Pons (tissue), 1 donor: ENCODE data around the gene CACNA1G.

ENCODE experiments used
- DNase-seq: peaks from one replicate; pipeline ENCODE4 v3.0.0-alpha.2; 2016; ENCODE audit warnings: low spot score

The CACNA1G gene

GRCh38 chr17:50632637-50633036, 72.1 kb downstream of the CACNA1G start:
- DNase-seq, result no peak

- DNase-seq, result no peak
Observed at GRCh38 chr17:50633683-50634082, 73.2 kb downstream of the CACNA1G start.

- no peak for DNase-seq
Observed at GRCh38 chr17:50634224-50634914, 73.9 kb downstream of the CACNA1G start, which contains the start of gene ABCC3. Gene ABCC3 (plus strand): TSS chr17:50634881. CDS start chr17:50634937, 56 bp downstream.

- DNase-seq, result no peak
Observed at GRCh38 chr17:50634915-50635731, 74.6 kb downstream of the CACNA1G start.

- DNase-seq, result no peak
Observed at GRCh38 chr17:50635732-50635981, 75.1 kb downstream of the CACNA1G start.

- DNase-seq, result no peak
Observed at GRCh38 chr17:50635982-50636803, 75.7 kb downstream of the CACNA1G start.

- DNase-seq, result no peak
Observed at GRCh38 chr17:50636804-50637195, 76.3 kb downstream of the CACNA1G start.

- DNase-seq, result no peak
Observed at GRCh38 chr17:50637829-50638605, 77.5 kb downstream of the CACNA1G start.

GRCh38 chr17:50638606-50638965, 78.1 kb downstream of the CACNA1G start:
- DNase-seq, result no peak

- peak; percentile 77 for DNase-seq
Observed at GRCh38 chr17:50638966-50639713, 78.6 kb downstream of the CACNA1G start.

GRCh38 chr17:50640686-50641351, 80.3 kb downstream of the CACNA1G start:
- peak; percentile 52 for DNase-seq

- no peak for DNase-seq
Observed at GRCh38 chr17:50641357-50641756, 80.8 kb downstream of the CACNA1G start.

- DNase-seq, result no peak
Observed at GRCh38 chr17:50642071-50642721, 81.7 kb downstream of the CACNA1G start.

- DNase-seq, result no peak
Observed at GRCh38 chr17:50642722-50643656, 82.5 kb downstream of the CACNA1G start.

- no peak for DNase-seq
Observed at GRCh38 chr17:50645748-50646682, 85.5 kb downstream of the CACNA1G start.

- DNase-seq, result no peak
Observed at GRCh38 chr17:50647187-50647586, 86.7 kb downstream of the CACNA1G start.

- no peak for DNase-seq
Observed at GRCh38 chr17:50649042-50649908, 88.8 kb downstream of the CACNA1G start.
